GM23338 (cell line): ENCODE results near the gene HRH4. TPM values are rescaled to one million over a fixed set of nuclear protein-coding genes. Genes with fewer than 3 reads are reported as not detected.

Experiments used
- ATAC-seq: fragments of 200-7000 bp; cut with Tn5 transposase; 3 replicates; pipeline ENCODE4 v1.9.1; 2020
- DNase-seq: peaks from one replicate; pipeline ENCODE4 v3.0.0-alpha.2; 2015; ENCODE audit warnings: low spot score
- H2AFZ ChIP-seq: fragments of 200-600 bp; sonication (generic); 2 replicates; pipeline ENCODE4 v1.8.0; 2016; ENCODE audit warnings: antibody characterized with exemption, mild to moderate bottlenecking, moderate library complexity
- H3F3A ChIP-seq: fragments of 200-600 bp; sonication (generic); replicated peaks from 2 replicates; pipeline ENCODE4 v1.8.0; 2017; ENCODE audit warnings: antibody characterized with exemption, mixed run types, low read depth
- H3K27ac ChIP-seq: fragments of 200-600 bp; sonication (generic); 2 replicates; pipeline ENCODE4 v1.6.1; 2016; ENCODE audit warnings: low read depth
- H3K27me3 ChIP-seq: fragments of 200-600 bp; sonication (generic); 2 replicates; pipeline ENCODE4 v1.8.0; 2016; ENCODE audit warnings: mild to moderate bottlenecking, mixed run types, moderate library complexity; ENCODE audit not compliant: insufficient read depth
- H3K36me3 ChIP-seq: fragments of 200-600 bp; sonication (generic); 2 replicates; pipeline ENCODE4 v1.8.0; 2016; ENCODE audit warnings: mild to moderate bottlenecking; ENCODE audit not compliant: insufficient read depth
- H3K4me1 ChIP-seq: fragments of 200-600 bp; sonication (generic); 2 replicates; pipeline ENCODE4 v1.8.0; 2016; ENCODE audit warnings: mild to moderate bottlenecking, moderate library complexity; ENCODE audit not compliant: insufficient read depth
- H3K4me2 ChIP-seq: fragments of 200-600 bp; sonication (generic); 2 replicates; pipeline ENCODE4 v1.7.1; 2017; ENCODE audit warnings: mixed run types
- H3K4me3 ChIP-seq: fragments of 200-600 bp; sonication (generic); 2 replicates; pipeline ENCODE4 v1.6.1; 2016; ENCODE audit warnings: mixed run types
- H3K79me2 ChIP-seq: fragments of 200-600 bp; sonication (generic); replicated peaks from 2 replicates; pipeline ENCODE4 v1.8.0; 2017; ENCODE audit warnings: mild to moderate bottlenecking; ENCODE audit not compliant: insufficient read depth
- H3K9me2 ChIP-seq: fragments of 200-600 bp; sonication (generic); 2 replicates; pipeline ENCODE4 v1.8.0; 2017; ENCODE audit not compliant: insufficient read depth
- H4K20me1 ChIP-seq: fragments of 200-600 bp; sonication (generic); replicated peaks from 2 replicates; pipeline ENCODE4 v1.8.0; 2017; ENCODE audit warnings: mild to moderate bottlenecking; ENCODE audit not compliant: insufficient read depth
- H3K27ac Mint-ChIP-seq: 2 replicates; pipeline ENCODE4 v1.8.0; 2020; ENCODE audit warnings: inconsistent platforms, mild to moderate bottlenecking, moderate library complexity, mixed read lengths
- H3K27me3 Mint-ChIP-seq: 3 replicates; pipeline ENCODE4 v1.8.0; 2022; ENCODE audit warnings: low read depth, mild to moderate bottlenecking, moderate library complexity, mixed read lengths, inconsistent platforms; ENCODE audit not compliant: insufficient read depth, poor library complexity
- H3K36me3 Mint-ChIP-seq: 3 replicates; pipeline ENCODE4 v1.8.0; 2021; ENCODE audit warnings: low read depth, mild to moderate bottlenecking, inconsistent platforms, moderate library complexity, mixed read lengths
- H3K4me1 Mint-ChIP-seq: 3 replicates; pipeline ENCODE4 v1.8.0; 2020; ENCODE audit warnings: mild to moderate bottlenecking, inconsistent platforms, mixed read lengths
- H3K4me3 Mint-ChIP-seq: 3 replicates; pipeline ENCODE4 v1.8.0; 2021; ENCODE audit warnings: moderate library complexity, mild to moderate bottlenecking, inconsistent platforms, mixed read lengths
- H3K9me3 Mint-ChIP-seq: 3 replicates; pipeline ENCODE4 v1.8.0; 2020; ENCODE audit warnings: moderate library complexity, mild to moderate bottlenecking, inconsistent platforms, mixed read lengths
- CTCF ChIP-seq, 2 experiments: fragments of 200-600 bp in 1 of 2; sonication (generic) in 1 of 2; conservative IDR thresholded peaks; 2 replicates each; pipeline versions ENCODE4 v1.5.1 to v1.6.1; 2016 to 2017; ENCODE audit warnings: antibody characterized with exemption in 2 of 2, low read depth in 2 of 2, mild to moderate bottlenecking in 2 of 2, moderate library complexity in 1 of 2
- JUNB ChIP-seq: IDR thresholded peaks from one replicate; pipeline ENCODE4 v1.6.1; 2016; ENCODE audit warnings: antibody characterized with exemption; ENCODE audit not compliant: unreplicated experiment
- REST ChIP-seq: IDR thresholded peaks from one replicate; pipeline ENCODE4 v1.6.1; 2018; ENCODE audit warnings: antibody characterized with exemption; ENCODE audit not compliant: unreplicated experiment
- STAT1 ChIP-seq: IDR thresholded peaks from one replicate; pipeline ENCODE4 v1.6.1; 2016; ENCODE audit warnings: antibody characterized with exemption; ENCODE audit not compliant: unreplicated experiment
- ZNF331 ChIP-seq: fragments of 250-450 bp; sonication (Bioruptor Pico); IDR thresholded peaks from 2 replicates; pipeline ENCODE4 v1.5.0; 2020; ENCODE audit warnings: low read depth, mild to moderate bottlenecking, moderate library complexity
- ZNF462 ChIP-seq: fragments of 250-450 bp; sonication (Bioruptor Pico); IDR thresholded peaks from 2 replicates; pipeline ENCODE4 v1.5.0; 2020; ENCODE audit warnings: mild to moderate bottlenecking, moderate library complexity
- polyA plus RNA-seq: library from polyadenylated mRNA; unstranded; fragments of >200 nt; fragmentation: Nextera tagmentation; extraction: Ambion mirVana; gene quantifications from 2 replicates; pipeline ENCODE4 v1.2.1, GENCODE V29; 2016
- total RNA-seq: library from RNA; depleted of rRNA; stranded (reverse); fragments of >200 nt; shearing (Covaris generic); gene quantifications from 2 replicates; pipeline ENCODE4 v1.2.3, GENCODE V29; 2014

HRH4 gene
- total and polyA plus RNA-seq, 2 experiments from 2014 or later = 0.17 TPM; not detected in 1

GRCh38 chr18:24421831-24422230 is 38.6 kb upstream of the HRH4 start:
- Mint-ChIP-seq H3K9me3 (no peaks in the 10 kb centered on the region), H3K27ac (no peak overlapping the region), H3K4me1 (peaks cover 11% of the 10 kb centered on the region), H3K4me3 (no peak overlapping the region), H3K27me3 (peaks cover 4% of the 10 kb centered on the region), H3K36me3 (no peaks in the 10 kb centered on the region)
- H3K36me3 ChIP-seq = no peaks in the 10 kb centered on the region
- H3K79me2 ChIP-seq = no peaks in the 10 kb centered on the region
- no peak overlapping the region for H3K4me3 ChIP-seq
- no peaks in the 10 kb centered on the region for H3K9me2 ChIP-seq
- no peak overlapping the region for H3K4me2 ChIP-seq
- ATAC-seq = no peak
- TF ChIP-seq CTCF (conservative IDR thresholded peaks at IDR 0.05; ENCODE audit: low read depth in 2 of 2) (no peak), REST (no peak), ZNF331 (CRISPR knock-in tag) (no peak), JUNB (no peak), ZNF462 (no peak), STAT1 (no peak)
- peak overlapping the region; percentile 80; the same call in 1 of the 2 replicates for H2AFZ ChIP-seq
- no peaks in the 10 kb centered on the region for H3K27me3 ChIP-seq
- no peaks in the 10 kb centered on the region for H4K20me1 ChIP-seq
- H3F3A ChIP-seq = 0 out of 2 replicates have a peak, but pooled peaks cover 11% of the 10 kb centered on the region
- H3K27ac ChIP-seq = no peak overlapping the region
- H3K4me1 ChIP-seq = peaks cover 8% of the 10 kb centered on the region
- DNase-seq = no peak
